Measurements from ENCODE around the gene RAB38.

DNA sequence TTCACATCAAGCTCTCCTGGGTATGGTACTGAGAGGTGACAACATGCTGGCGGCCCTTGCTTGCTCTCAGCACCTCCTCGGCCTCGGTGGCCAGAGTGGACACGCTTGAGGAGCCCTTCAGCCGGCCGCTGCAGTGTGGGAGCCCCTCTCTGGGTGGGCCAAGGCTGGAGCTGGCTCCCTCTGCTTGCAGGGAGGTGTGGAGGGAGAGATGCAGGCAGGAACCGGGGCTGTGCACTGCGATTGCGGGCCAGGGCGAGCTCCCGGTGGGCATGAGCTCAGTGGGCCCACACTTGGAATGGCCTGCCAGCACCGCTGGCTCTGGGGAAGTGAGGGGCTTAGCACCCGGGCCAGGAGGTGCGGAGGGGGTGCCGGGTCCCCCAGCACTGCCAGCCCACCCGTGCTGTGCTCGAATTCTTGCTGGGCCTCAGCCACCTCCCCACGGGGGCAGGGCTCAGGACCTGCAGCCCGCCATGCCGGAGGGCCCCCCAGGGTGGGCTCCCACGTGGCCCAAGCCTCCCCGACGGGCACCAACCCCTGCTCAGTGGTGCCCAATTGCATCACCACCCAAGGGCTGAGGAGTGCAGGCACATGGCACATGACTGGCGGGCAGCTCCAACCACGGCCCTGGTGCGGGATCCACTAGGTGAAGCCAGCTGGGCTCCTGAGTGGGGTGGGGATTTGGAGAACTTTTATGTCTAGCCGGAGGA lies 106.2 kb downstream of the RAB38 start:
- TF ChIP-seq, protein P1, sequence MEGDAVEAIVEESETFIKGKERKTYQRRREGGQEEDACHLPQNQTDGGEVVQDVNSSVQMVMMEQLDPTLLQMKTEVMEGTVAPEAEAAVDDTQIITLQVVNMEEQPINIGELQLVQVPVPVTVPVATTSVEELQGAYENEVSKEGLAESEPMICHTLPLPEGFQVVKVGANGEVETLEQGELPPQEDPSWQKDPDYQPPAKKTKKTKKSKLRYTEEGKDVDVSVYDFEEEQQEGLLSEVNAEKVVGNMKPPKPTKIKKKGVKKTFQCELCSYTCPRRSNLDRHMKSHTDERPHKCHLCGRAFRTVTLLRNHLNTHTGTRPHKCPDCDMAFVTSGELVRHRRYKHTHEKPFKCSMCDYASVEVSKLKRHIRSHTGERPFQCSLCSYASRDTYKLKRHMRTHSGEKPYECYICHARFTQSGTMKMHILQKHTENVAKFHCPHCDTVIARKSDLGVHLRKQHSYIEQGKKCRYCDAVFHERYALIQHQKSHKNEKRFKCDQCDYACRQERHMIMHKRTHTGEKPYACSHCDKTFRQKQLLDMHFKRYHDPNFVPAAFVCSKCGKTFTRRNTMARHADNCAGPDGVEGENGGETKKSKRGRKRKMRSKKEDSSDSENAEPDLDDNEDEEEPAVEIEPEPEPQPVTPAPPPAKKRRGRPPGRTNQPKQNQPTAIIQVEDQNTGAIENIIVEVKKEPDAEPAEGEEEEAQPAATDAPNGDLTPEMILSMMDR (IDR thresholded peaks at IDR 0.05): no peak
- no peak for TF ChIP-seq POLR2A (IDR thresholded peaks at IDR 0.05)
